Nephron progenitor cell (in vitro differentiated cells): ENCODE measurements around the gene OR10H1.
"Not testable (repeated sequence)": the region's sequence is repeated elsewhere in the genome, so short reads cannot be mapped to it uniquely, and the experiment has no call there.

Experiments used
- DNase-seq: peaks from one replicate; pipeline ENCODE4 v3.0.0; 2021
- H3K27ac Mint-ChIP-seq: 2 replicates; pipeline ENCODE4 v1.8.0; 2021; ENCODE audit warnings: mild to moderate bottlenecking, moderate library complexity, mixed read lengths
- H3K27me3 Mint-ChIP-seq: 2 replicates; pipeline ENCODE4 v1.8.0; 2021; ENCODE audit warnings: mild to moderate bottlenecking, low read depth, mixed read lengths; ENCODE audit not compliant: poor library complexity
- H3K36me3 Mint-ChIP-seq: 2 replicates; pipeline ENCODE4 v1.8.0; 2021; ENCODE audit warnings: low read depth, mixed read lengths
- H3K4me1 Mint-ChIP-seq: 2 replicates; pipeline ENCODE4 v1.8.0; 2021; ENCODE audit warnings: mixed read lengths
- H3K4me3 Mint-ChIP-seq: 2 replicates; pipeline ENCODE4 v1.8.0; 2021; ENCODE audit warnings: mild to moderate bottlenecking, moderate library complexity, mixed read lengths
- H3K9me3 Mint-ChIP-seq: 2 replicates; pipeline ENCODE4 v1.8.0; 2021; ENCODE audit warnings: mild to moderate bottlenecking, moderate library complexity, mixed read lengths
- TF ChIP-seq, protein P1 (sequence below): fragments of 200-600 bp; sonication (generic); IDR thresholded peaks from 2 replicates; pipeline ENCODE4 v1.5.0; 2021; ENCODE audit warnings: antibody characterized with exemption

Gene OR10H1

DNA sequence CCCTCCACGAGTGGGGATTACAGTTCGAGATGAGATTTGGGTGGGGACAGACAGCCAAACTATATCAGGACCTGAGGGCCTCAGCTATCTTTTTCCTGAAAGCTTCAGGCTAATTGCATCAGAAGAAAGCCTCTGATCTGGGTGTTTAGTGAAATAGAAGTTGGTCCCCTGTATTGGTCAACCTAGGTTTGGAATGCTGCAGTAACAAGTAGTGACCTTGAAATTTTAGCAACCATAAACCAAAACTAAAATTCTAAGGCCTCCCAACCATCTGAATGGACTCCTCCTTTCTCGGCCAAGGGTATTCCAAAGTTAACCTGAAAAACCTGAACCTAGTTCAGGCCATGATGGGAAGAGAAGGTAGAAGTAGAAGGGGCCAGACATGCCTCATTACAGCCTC, 34.9 kb upstream of the OR10H1 start:
- TF ChIP-seq, protein P1, sequence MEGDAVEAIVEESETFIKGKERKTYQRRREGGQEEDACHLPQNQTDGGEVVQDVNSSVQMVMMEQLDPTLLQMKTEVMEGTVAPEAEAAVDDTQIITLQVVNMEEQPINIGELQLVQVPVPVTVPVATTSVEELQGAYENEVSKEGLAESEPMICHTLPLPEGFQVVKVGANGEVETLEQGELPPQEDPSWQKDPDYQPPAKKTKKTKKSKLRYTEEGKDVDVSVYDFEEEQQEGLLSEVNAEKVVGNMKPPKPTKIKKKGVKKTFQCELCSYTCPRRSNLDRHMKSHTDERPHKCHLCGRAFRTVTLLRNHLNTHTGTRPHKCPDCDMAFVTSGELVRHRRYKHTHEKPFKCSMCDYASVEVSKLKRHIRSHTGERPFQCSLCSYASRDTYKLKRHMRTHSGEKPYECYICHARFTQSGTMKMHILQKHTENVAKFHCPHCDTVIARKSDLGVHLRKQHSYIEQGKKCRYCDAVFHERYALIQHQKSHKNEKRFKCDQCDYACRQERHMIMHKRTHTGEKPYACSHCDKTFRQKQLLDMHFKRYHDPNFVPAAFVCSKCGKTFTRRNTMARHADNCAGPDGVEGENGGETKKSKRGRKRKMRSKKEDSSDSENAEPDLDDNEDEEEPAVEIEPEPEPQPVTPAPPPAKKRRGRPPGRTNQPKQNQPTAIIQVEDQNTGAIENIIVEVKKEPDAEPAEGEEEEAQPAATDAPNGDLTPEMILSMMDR: no peak
- Mint-ChIP-seq H3K9me3 (peaks cover 85% of the 10 kb centered on the region), H3K27me3 (no peaks in the 10 kb centered on the region), H3K4me3 (no peak overlapping the region), H3K4me1 (no peaks in the 10 kb centered on the region), H3K36me3 (peaks cover 4% of the 10 kb centered on the region), H3K27ac (no peak overlapping the region)
- DNase-seq: no peak

DNA sequence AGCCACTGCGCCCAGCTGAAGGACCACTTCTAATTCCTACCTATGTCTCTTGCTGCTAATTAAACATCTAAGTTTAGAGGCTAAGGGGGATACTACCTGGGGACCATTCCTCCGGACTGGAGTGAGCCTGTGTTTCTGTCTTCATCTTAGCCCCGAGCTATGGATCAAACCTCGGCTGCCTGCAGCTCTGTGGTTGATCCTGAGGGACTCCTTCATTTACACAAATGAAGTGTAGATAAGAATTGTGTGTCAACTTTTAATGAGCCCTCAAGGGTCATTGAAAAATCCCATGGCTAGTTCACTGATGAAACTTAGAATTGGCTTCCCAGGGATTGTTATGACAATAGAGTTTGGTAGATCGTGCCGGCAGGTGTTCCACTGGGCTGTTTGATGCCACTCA, 31.5 kb upstream of the OR10H1 start:
- TF ChIP-seq, protein P1: no peak
- DNase-seq: no peak
- no peaks in the 10 kb centered on the region for H3K4me1 Mint-ChIP-seq
- peaks cover 4% of the 10 kb centered on the region for H3K36me3 Mint-ChIP-seq
- no peaks in the 10 kb centered on the region for H3K27me3 Mint-ChIP-seq
- H3K9me3 Mint-ChIP-seq: peaks cover 87% of the 10 kb centered on the region
- H3K4me3 Mint-ChIP-seq: no peak overlapping the region
- H3K27ac Mint-ChIP-seq: no peak overlapping the region

DNA sequence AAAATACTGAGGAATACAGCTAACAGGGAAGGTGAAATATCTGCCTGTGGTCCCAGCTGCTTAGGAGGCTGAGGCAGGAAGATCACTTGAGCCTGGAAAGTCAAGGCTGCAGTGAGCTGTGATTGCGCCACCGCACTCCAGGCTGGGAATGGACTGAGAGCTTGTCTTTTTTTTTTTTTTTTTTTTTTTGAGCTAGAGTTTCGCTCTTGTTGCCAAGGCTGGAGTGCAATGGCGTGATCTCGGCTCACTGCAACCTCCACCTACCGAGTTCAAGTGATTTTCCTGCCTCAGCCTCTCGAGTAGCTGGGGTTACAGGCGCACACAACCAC, 28.4 kb upstream of the OR10H1 start:
- not testable (repeated sequence) for H3K4me3 Mint-ChIP-seq, H3K36me3 Mint-ChIP-seq, H3K27ac Mint-ChIP-seq, H3K27me3 Mint-ChIP-seq, DNase-seq, H3K4me1 Mint-ChIP-seq
- H3K9me3 Mint-ChIP-seq: peaks cover 87% of the 10 kb centered on the region

DNA sequence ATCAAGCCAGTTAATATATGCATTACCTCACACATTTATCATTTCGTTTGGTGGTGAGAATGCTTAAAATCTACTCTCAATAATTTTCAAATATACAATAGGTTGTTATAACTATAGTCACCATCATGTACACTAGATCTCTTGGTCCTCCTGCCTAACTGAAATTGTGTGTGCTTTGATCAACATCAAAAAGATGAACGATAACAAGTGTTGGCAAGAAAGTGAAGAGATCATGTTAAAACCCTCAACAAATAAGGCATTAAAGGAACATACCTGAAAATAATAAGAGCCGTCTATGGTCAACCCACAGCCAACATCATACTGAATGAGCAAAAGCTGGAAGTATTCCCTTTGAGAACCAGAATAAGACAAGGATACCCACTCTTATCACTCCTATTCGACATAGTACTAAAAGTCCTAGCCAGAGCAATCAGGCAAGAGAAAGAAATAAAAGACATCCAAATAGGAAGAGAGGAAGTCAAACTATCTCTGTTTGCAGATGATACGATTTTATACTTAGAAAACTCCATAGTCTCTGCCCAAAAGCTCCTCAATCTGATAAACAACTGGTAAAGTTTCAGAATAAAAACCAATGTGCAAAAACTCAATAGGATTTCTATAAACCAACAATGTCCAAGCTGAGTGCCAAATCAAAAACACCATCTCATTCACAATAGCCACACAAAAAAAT, 27.9 kb upstream of the OR10H1 start:
- DNase-seq: no peak
- Mint-ChIP-seq H3K9me3 (peaks cover 90% of the 10 kb centered on the region), H3K4me3 (no peak overlapping the region), H3K27me3 (no peaks in the 10 kb centered on the region), H3K36me3 (peaks cover 4% of the 10 kb centered on the region), H3K4me1 (no peaks in the 10 kb centered on the region), H3K27ac (no peak overlapping the region)
- TF ChIP-seq, protein P1: no peak

DNA sequence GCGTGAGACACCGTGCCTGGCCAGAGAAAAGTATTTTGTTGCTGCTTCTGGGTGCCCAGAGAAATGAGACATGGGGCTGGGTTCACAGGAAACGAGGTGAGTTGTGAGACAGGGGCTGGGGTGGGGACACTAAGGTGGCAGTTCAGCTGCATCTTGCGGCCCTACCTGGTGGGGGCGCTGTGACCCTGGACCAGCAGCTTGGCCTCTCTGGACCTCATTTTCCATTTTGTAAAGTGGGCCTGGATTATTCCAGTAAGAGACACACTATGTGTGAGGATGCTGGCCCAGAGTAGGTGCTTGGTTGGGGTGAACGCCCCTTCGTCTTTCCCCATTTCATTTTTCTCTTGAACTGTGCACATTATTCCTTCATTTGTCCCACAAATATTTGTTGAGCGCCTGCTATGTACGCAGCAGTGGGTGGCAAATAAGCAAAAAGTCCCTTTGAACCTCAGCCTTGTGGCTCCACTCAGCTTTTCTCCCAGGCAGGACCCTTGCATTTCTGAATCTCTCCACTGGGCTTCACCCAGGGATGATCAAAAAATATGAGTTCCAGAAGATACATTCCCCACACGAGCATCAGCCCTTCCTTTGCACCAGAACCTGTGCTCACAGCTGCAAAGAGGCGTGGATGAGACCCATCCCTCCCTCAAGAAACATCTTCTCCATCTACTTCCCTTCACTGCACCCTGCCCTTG, 26.6 kb upstream of the OR10H1 start:
- DNase-seq: no peak
- no peaks in the 10 kb centered on the region for H3K4me1 Mint-ChIP-seq
- H3K36me3 Mint-ChIP-seq: peaks cover 1% of the 10 kb centered on the region
- H3K4me3 Mint-ChIP-seq: no peak overlapping the region
- peaks cover 88% of the 10 kb centered on the region for H3K9me3 Mint-ChIP-seq
- no peak overlapping the region for H3K27ac Mint-ChIP-seq
- no peaks in the 10 kb centered on the region for H3K27me3 Mint-ChIP-seq
- TF ChIP-seq, protein P1: no peak

DNA sequence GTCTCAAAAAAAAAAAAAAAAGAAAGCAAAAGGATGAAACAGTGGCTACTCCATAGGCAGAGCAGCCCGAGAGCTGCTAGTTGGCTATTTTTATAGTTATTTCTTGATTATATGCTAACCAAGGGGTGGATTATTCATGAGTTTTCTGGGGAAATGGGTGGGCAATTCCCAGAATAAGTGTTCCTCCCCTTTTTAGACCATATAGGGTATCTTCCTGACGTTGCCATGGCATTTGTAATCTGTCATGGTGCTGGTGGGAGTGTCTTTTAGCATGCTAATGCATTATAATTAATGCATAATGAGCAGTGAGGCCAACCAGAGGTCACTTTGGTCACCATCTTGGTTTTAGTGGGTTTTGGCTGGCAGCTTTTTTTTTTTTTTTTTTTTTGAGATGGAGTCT, 25.4 kb upstream of the OR10H1 start:
- TF ChIP-seq, protein P1: no peak
- peaks cover 78% of the 10 kb centered on the region for H3K9me3 Mint-ChIP-seq
- no peak overlapping the region for H3K4me3 Mint-ChIP-seq
- no peaks in the 10 kb centered on the region for H3K27me3 Mint-ChIP-seq
- H3K36me3 Mint-ChIP-seq: no peaks in the 10 kb centered on the region
- no peak for DNase-seq
- H3K4me1 Mint-ChIP-seq: no peaks in the 10 kb centered on the region
- no peak overlapping the region for H3K27ac Mint-ChIP-seq

DNA sequence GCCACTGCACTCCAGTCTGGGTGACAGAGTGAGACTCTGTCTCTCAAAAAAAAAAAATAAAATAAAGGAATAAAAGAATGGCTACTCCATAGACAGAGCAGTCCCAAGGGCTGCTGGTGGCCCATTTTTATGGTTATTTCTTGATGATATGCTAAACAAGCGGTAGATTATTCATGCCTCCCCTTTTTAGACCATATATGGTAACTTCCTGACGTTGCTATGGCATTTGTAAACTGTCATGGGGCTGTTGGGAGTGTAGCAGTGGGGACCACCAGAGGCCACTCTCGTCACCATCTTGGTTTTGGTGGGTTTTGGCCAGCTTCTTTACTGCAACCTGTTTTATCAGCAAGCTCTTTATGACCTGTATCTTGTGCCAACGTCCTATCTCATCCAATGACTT, 24.4 kb upstream of the OR10H1 start:
- peaks cover 69% of the 10 kb centered on the region for H3K9me3 Mint-ChIP-seq
- not testable (repeated sequence) for H3K36me3 Mint-ChIP-seq, DNase-seq

More for the DNA sequence above, 24.4 kb upstream of the OR10H1 start:
- H3K27me3 Mint-ChIP-seq, H3K27ac Mint-ChIP-seq, H3K4me1 Mint-ChIP-seq, H3K4me3 Mint-ChIP-seq: not testable (repeated sequence)
